ENCODE results near the gene G2E3. TPM values are rescaled to one million over a fixed set of nuclear protein-coding genes. Genes with fewer than 3 reads are reported as not detected.

Gene G2E3
- total RNA-seq, 4 donors from 2014 or later = 7.5 to 10.5 (median 9.9) TPM

- Histone ChIP-seq H3K27ac (no peak overlapping the region), H3K4me1 (peaks cover 0 to 26% (median 14%) of the 10 kb centered on the region in 4 donors), H3K27me3 (no peaks in the 10 kb centered on the region), H3K9me3 (no peaks in the 10 kb centered on the region), H3K4me3 (no peak overlapping the region), H3K36me3 (peaks cover 0 to 1% (median 0%) of the 10 kb centered on the region in 4 donors)
- TF ChIP-seq POLR2AphosphoS5 (IDR thresholded peaks at IDR 0.05) = no peak
- no peak for TF ChIP-seq EP300 (IDR thresholded peaks at IDR 0.05; ENCODE audit: low read depth)
- no peak for TF ChIP-seq CTCF (IDR thresholded peaks at IDR 0.05)
- no peak for TF ChIP-seq POLR2A (IDR thresholded peaks at IDR 0.05)
- in situ Hi-C loops (cut with MboI; ENCODE audit: low pct_ligation_motif_present in 1 of 4, low pct_unique_long_range_greater_than_20kb in 1 of 4, low sequenced_read_pairs in 3 of 4) = no loop called here
- intact Hi-C loops (cut with DNase I; ENCODE audit: low total_unique reads) = no loop called here
- no peak for DNase-seq
- WGBS, 2 donors (ENCODE audit: low coverage in 1 of 2) = 50 to 84% methylated on average over 2 of the region's 2 CpGs
These were observed 21.8 kb downstream of the G2E3 start for GRCh38 chr14:30580616-30581282.

- TF ChIP-seq CTCF (IDR thresholded peaks at IDR 0.05) (no peak), EP300 (IDR thresholded peaks at IDR 0.05; ENCODE audit: low read depth) (no peak), POLR2AphosphoS5 (IDR thresholded peaks at IDR 0.05) (no peak), POLR2A (IDR thresholded peaks at IDR 0.05) (no peak)
- in situ Hi-C loops (cut with MboI; ENCODE audit: low pct_ligation_motif_present in 1 of 4, low pct_unique_long_range_greater_than_20kb in 1 of 4, low sequenced_read_pairs in 3 of 4) = no loop called here
- Histone ChIP-seq H3K27ac (no peak overlapping the region), H3K4me1 (peaks cover 0 to 26% (median 14%) of the 10 kb centered on the region in 4 donors), H3K4me3 (no peak overlapping the region), H3K9me3 (no peaks in the 10 kb centered on the region), H3K36me3 (peaks cover 0 to 6% (median 0%) of the 10 kb centered on the region in 4 donors), H3K27me3 (no peaks in the 10 kb centered on the region)
- WGBS, 2 donors (ENCODE audit: low coverage in 1 of 2) = 40 to 73% methylated on average over 3 to 7 of the region's 7 CpGs
- no peak for DNase-seq
- intact Hi-C loops (cut with DNase I; ENCODE audit: low total_unique reads) = no loop called here
These were observed 22.3 kb downstream of the G2E3 start for GRCh38 chr14:30581283-30581625.

GRCh38 chr14:30582376-30582775 is 23.4 kb downstream of the G2E3 start:
- H3K27me3 ChIP-seq = no peaks in the 10 kb centered on the region
- H3K4me1 ChIP-seq = peaks cover 0 to 23% (median 11%) of the 10 kb centered on the region in 4 donors
- WGBS, 2 donors (ENCODE audit: low coverage in 1 of 2) = 100% methylated on average over 1 of the region's 1 CpG
- in situ Hi-C loops (cut with MboI; ENCODE audit: low pct_ligation_motif_present in 1 of 4, low pct_unique_long_range_greater_than_20kb in 1 of 4, low sequenced_read_pairs in 3 of 4) = no loop called here
- intact Hi-C loops (cut with DNase I; ENCODE audit: low total_unique reads) = no loop called here
- TF ChIP-seq POLR2A (IDR thresholded peaks at IDR 0.05) (no peak), CTCF (IDR thresholded peaks at IDR 0.05) (no peak), POLR2AphosphoS5 (IDR thresholded peaks at IDR 0.05) (no peak), EP300 (IDR thresholded peaks at IDR 0.05; ENCODE audit: low read depth) (no peak)
- DNase-seq = no peak
- peaks cover 0 to 6% (median 0%) of the 10 kb centered on the region in 4 donors for H3K36me3 ChIP-seq
- no peaks in the 10 kb centered on the region for H3K9me3 ChIP-seq
- H3K27ac ChIP-seq = no peak overlapping the region
- H3K4me3 ChIP-seq = no peak overlapping the region

- DNase-seq = no peak
- in situ Hi-C loops (cut with MboI; ENCODE audit: low pct_ligation_motif_present in 1 of 4, low pct_unique_long_range_greater_than_20kb in 1 of 4, low sequenced_read_pairs in 3 of 4) = no loop called here
- H3K27me3 ChIP-seq = no peaks in the 10 kb centered on the region
- H3K4me1 ChIP-seq = peaks cover 0 to 16% (median 7%) of the 10 kb centered on the region in 4 donors
- peaks cover 0 to 6% (median 0%) of the 10 kb centered on the region in 4 donors for H3K36me3 ChIP-seq
- H3K4me3 ChIP-seq = no peak overlapping the region
- no peak overlapping the region for H3K27ac ChIP-seq
- no peak for TF ChIP-seq EP300 (IDR thresholded peaks at IDR 0.05; ENCODE audit: low read depth)
- no peak for TF ChIP-seq POLR2AphosphoS5 (IDR thresholded peaks at IDR 0.05)
- TF ChIP-seq CTCF (IDR thresholded peaks at IDR 0.05) = no peak
- TF ChIP-seq POLR2A (IDR thresholded peaks at IDR 0.05) = no peak
- no peaks in the 10 kb centered on the region for H3K9me3 ChIP-seq
- intact Hi-C loops (cut with DNase I; ENCODE audit: low total_unique reads) = no loop called here
These were observed 25.2 kb downstream of the G2E3 start for GRCh38 chr14:30584058-30584630.
